IPS DF 6.9 (cell line): Measurements from ENCODE around the gene RAB19.
"Not testable (repeated sequence)": the region's sequence is repeated elsewhere in the genome, so short reads cannot be mapped to it uniquely, and the experiment has no call there.

Experiments used
- DNase-seq: peaks from one replicate; pipeline ENCODE4 v3.0.0-alpha.2; 2013; ENCODE audit warnings: low read depth, low spot score
- H3K27ac ChIP-seq: one replicate; pipeline ENCODE4 v1.5.1; 2013; ENCODE audit warnings: low read length, control low read depth
- H3K27me3 ChIP-seq: 2 replicates; pipeline ENCODE4 v1.6.1; 2013; ENCODE audit warnings: mild to moderate bottlenecking, low read length; ENCODE audit not compliant: control insufficient read depth, insufficient read depth
- H3K36me3 ChIP-seq: 2 replicates; pipeline ENCODE4 v1.6.1; 2013; ENCODE audit warnings: low read length; ENCODE audit not compliant: control insufficient read depth, insufficient read depth
- H3K4me1 ChIP-seq: 2 replicates; pipeline ENCODE4 v1.6.1; 2013; ENCODE audit warnings: low read length; ENCODE audit not compliant: control insufficient read depth, insufficient read depth
- H3K4me3 ChIP-seq: 2 replicates; pipeline ENCODE4 v1.5.1; 2013; ENCODE audit warnings: mild to moderate bottlenecking, low read length
- H3K9me3 ChIP-seq: 2 replicates; pipeline ENCODE4 v1.6.1; 2013; ENCODE audit warnings: low read length, inconsistent platforms; ENCODE audit not compliant: control insufficient read depth, insufficient read depth
- WGBS: extraction: QIAGEN DNeasy Blood & Tissue Kit; methylation state at CpG from one replicate; pipeline ENCODE4 v1.1.7; 2013; ENCODE audit warnings: mixed read lengths, missing lambda C conversion rate; ENCODE audit not compliant: insufficient read length, insufficient coverage; 5-methylcytosine and 5-hydroxymethylcytosine counted together

RAB19 gene

DNA sequence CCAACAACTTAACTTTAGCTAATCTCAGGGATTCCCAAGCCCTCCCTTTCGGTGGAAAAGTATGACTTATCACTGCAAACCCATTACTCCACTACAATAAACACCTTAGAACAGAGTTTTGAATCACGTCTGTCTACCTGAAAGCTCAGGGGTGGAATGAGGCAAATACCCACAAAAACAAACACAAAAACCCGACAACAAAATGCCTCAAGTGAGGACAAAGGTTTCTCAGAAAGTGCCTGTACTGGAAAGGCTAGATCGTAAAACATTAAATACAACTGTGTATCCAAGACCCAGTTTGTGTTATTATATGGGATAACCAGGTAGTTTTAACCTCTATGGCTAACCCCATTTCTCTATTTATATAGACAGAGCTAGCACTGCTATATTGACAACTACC, 49.4 kb downstream of the RAB19 start:
- Histone ChIP-seq H3K4me1 (peaks cover 13% of the 10 kb centered on the region), H3K36me3 (peaks cover 14% of the 10 kb centered on the region; the same call in 1 of the 2 replicates), H3K4me3 (no peak overlapping the region), H3K27ac (no peak overlapping the region), H3K9me3 (no peaks in the 10 kb centered on the region), H3K27me3 (no peaks in the 10 kb centered on the region)
- DNase-seq, result no peak
- no CpG with 5 or more reads among the region's 4 CpGs for WGBS

DNA sequence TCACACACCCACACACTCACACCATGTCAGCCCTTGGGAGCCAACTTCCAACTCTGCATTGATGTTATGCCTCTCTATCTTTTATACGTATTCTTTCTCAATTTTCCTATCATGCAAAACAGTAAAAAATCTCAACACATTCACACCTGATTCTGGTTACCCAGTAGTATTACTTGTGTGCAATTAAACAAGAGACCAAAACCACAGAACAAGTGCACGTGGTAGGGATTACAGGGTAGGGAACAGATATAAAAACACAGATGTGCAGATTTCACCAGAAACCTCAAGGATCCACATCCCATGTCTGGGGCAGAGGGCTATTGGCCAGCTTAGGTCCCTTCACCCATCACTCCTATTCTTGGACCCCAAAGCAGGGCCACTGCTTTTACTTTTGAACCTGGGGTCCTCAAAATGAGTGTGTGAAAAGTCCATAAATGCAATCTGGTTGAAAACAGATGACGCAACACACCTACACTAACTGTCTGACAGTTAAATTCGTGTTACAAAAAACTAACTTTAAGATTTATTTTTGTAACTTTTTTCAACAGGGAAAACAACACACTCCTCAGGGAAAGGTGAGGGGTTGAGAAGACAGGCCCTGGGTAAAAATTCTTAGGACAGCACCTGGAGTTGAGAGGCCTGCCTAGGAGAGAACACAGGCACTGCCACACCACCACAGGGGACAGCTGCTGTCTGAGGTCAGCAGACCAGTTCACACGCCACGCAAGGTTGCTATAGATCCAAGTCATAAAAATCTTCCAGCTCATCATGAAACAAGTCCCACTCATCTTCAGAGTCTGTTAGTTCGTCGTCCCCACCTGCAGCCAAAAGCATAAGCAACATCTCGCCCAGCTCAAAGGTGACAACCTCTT, 50.2 kb downstream of the RAB19 start:
- DNase-seq, H3K9me3 ChIP-seq, H3K27me3 ChIP-seq, H3K27ac ChIP-seq, H3K4me3 ChIP-seq: not testable (repeated sequence)
- Histone ChIP-seq H3K36me3 (peaks cover 17% of the 10 kb centered on the region; the same call in 1 of the 2 replicates), H3K4me1 (peaks cover 13% of the 10 kb centered on the region)
- 100% methylated on average over 1 of the region's 9 CpGs for WGBS

DNA sequence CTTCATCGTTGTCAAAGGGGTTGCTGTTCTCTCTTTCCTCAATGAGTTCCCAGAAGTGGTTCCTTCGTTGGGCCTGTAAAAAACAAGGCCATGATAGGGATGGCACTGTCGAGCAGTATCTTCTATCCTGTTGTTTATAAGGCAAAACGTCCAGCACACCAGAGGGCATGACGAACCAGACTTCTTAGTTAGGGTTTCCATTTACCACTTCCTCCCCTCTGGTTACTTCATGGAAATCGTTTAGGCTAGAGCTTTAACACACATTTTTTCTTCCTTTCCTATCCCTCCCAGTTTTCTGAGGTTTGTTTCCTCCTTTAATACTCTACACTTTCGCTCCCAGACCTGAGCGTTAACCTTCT, 50.8 kb downstream of the RAB19 start:
- WGBS, result no CpG with 5 or more reads among the region's 8 CpGs
- DNase-seq, result no peak
- no peak overlapping the region for H3K4me3 ChIP-seq
- peaks cover 11% of the 10 kb centered on the region for H3K4me1 ChIP-seq
- H3K27ac ChIP-seq, result no peak overlapping the region
- no peaks in the 10 kb centered on the region for H3K9me3 ChIP-seq
- peaks cover 17% of the 10 kb centered on the region; the same call in 1 of the 2 replicates for H3K36me3 ChIP-seq
- no peaks in the 10 kb centered on the region for H3K27me3 ChIP-seq

DNA sequence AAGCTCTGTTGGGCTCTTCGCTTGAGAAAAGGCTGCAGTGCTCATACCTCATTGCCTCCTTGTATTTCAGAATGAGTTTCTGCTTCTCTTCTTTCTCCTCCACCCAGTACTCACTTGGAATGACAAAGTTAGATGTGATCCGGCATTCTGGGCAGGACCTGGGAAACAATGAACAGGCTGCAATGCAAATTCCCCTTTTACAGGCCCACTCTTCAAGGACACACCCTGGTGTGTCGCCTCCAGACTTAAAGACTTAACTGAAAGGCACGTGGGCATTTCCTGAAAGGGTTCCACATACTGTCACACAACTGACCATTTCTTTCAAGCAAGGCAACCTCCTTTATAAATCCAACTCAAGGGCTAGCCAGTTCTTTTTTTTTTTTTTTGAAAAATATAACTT, 51.9 kb downstream of the RAB19 start:
- H3K27me3 ChIP-seq, result no peaks in the 10 kb centered on the region
- peaks cover 11% of the 10 kb centered on the region for H3K4me1 ChIP-seq
- WGBS, result no CpG with 5 or more reads among the region's 4 CpGs
- DNase-seq, result peak; percentile 64
- no peak overlapping the region for H3K27ac ChIP-seq
- H3K4me3 ChIP-seq, result no peak overlapping the region
- peaks cover 20% of the 10 kb centered on the region; the same call in 1 of the 2 replicates for H3K36me3 ChIP-seq
- H3K9me3 ChIP-seq, result no peaks in the 10 kb centered on the region

DNA sequence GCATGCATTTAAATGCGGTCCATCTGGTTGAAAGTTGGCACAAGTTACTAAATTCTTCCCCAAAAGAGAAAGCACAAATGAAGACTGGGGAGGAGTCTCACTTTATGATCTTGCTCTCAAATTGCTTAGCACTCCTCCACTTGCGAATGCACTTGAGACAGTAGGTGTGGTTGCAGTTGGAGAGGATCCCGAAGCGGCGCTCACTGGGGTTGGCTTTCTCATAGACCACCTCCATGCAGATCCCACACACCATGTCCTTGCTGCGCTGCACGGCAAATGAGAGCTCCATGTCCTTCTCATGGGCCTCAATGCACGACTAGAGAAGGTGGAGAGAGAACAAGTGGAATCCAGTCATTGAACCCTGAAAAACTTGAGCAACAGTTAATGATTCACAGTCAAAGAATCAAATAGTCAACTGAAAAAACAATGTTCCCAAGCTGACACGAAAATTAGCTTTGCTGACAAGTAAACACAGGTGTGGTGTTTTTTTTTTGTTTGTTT, 52.7 kb downstream of the RAB19 start:
- Histone ChIP-seq H3K27me3 (no peaks in the 10 kb centered on the region), H3K9me3 (no peaks in the 10 kb centered on the region), H3K4me3 (no peak overlapping the region), H3K4me1 (peaks cover 11% of the 10 kb centered on the region), H3K27ac (no peak overlapping the region), H3K36me3 (peaks cover 20% of the 10 kb centered on the region; the same call in 1 of the 2 replicates)
- DNase-seq, result no peak
- WGBS, result no CpG with 5 or more reads among the region's 9 CpGs

DNA sequence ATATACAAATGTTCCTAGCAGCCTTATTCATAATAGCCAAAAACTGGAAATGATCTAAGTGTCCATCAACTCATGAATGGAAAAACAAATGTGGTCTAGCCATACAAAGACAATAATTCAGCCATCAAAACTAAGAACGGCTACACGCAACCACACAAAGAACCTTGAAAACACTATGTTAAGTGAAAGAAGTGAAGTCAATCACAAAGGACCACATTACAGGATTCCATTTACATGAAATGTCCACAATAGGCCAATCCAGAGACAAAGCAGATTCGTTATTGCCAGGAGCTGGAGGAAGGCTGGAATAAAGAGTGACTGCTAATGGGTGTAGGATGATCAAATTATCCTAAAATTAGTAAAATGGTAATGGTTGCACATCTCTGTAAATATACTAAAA, 54.3 kb downstream of the RAB19 start:
- DNase-seq, result no peak
- Histone ChIP-seq H3K9me3 (no peaks in the 10 kb centered on the region), H3K27me3 (no peaks in the 10 kb centered on the region), H3K36me3 (peaks cover 20% of the 10 kb centered on the region; the same call in 1 of the 2 replicates), H3K4me3 (no peak overlapping the region), H3K4me1 (peaks cover 8% of the 10 kb centered on the region), H3K27ac (no peak overlapping the region)
- no CpG with 5 or more reads among the region's 3 CpGs for WGBS

DNA sequence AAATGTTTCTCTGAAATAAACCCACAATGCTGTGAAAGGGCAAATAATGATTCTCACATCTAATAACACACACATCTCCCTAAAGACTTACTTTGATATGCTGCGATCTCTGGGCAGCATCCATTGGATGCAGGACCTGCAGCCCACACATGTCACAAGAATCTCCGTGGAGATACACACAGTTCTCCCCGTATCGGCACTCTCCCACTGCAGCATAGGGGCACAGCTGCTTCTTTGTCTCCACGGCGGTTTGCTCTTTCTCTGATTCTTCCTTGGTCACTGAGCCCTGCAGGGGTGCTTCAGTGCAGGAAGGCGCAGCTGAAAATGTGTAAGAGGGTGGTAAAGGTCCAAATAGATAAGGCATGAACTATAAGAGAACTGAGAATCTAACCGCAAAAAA, 55.1 kb downstream of the RAB19 start:
- Histone ChIP-seq H3K27me3 (no peaks in the 10 kb centered on the region), H3K4me1 (peaks cover 8% of the 10 kb centered on the region), H3K9me3 (no peaks in the 10 kb centered on the region), H3K36me3 (peaks cover 20% of the 10 kb centered on the region; the same call in 1 of the 2 replicates), H3K27ac (no peak overlapping the region), H3K4me3 (no peak overlapping the region)
- no CpG with 5 or more reads among the region's 8 CpGs for WGBS
- DNase-seq, result no peak

DNA sequence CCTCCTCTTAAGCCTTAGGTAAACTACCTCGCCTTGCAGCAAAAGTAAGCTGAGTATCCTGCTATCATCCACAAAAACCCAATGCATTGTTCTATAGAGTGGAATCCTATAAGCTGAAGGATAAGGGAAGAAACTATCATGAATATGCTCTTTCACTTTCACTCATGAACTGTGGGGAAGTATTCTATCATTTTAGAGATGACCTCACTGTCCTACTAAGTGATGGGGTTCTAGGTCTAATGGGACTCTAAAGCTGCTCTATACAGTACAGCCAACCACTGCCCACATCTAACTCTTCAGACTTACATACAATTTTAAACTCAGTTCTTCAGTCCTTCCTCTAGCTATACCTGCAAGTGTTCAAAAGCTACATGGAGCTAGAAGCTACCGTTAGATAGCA, 59.3 kb downstream of the RAB19 start:
- no CpG with 5 or more reads among the region's 2 CpGs for WGBS
- Histone ChIP-seq H3K9me3 (no peaks in the 10 kb centered on the region), H3K27me3 (no peaks in the 10 kb centered on the region), H3K36me3 (peaks cover 10% of the 10 kb centered on the region; the same call in 1 of the 2 replicates), H3K4me3 (no peak overlapping the region), H3K4me1 (no peaks in the 10 kb centered on the region), H3K27ac (no peak overlapping the region)
- DNase-seq, result no peak

DNA sequence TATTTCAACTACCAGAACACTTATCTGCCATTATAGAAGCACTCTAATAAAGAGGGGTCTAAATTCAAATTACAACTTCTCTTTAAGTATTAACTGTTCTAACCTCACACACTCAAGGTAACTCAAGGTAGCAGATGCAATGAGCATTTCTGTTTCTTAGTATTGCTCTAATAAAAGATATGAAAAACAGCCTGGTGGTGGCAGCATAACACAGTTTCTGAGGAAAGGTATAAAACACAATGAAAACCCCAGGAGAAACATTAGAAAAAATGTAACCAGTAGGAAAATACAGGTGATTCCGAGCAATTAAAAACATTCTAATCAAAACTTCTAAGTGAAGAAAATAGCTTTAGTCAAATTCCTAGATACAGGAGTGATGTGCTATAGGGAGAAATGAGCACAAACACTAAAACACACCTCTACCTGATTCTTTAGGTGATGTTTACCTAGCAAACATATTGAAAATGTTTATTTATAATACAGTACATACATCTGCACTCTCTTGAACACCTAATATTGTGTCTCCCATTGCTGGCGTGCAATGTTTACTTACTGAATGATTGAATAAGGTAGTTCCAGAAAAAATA, 72.0 kb downstream of the RAB19 start:
- no peaks in the 10 kb centered on the region for H3K27me3 ChIP-seq
- no CpG with 5 or more reads among the region's 2 CpGs for whole genome bisulfite sequencing

DNA sequence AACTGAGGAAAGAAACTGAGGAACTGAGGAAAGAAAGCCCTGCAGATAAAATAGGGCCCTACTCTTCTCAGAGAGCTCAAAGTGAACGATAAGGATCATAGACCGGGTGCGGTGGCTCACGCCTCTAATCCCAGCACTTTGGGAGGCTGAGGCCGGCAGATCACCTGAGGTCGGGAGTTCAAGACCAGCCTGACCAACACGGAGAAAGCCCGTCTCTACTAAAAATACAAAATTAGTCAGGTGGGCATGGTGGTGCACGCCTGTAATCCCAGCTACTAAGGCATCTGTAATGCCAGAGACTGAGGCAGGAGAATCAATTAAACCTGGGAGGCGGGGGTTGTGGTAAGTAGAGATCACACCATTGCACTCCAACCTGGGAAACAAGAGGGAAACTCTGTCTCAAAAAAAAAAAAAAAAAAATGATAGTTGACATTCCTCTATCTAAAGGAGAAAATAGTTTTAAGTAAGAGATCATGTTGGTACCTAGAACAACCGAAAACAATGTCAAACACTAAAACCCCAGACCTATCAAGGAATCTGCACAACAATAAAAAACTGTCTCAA, 72.9 kb downstream of the RAB19 start:
- H3K27me3 ChIP-seq, result no peaks in the 10 kb centered on the region
- H3K9me3 ChIP-seq, result no peaks in the 10 kb centered on the region
- H3K27ac ChIP-seq, result no peak overlapping the region
- no CpG with 5 or more reads among the region's 11 CpGs for WGBS
- no peak for DNase-seq
- no peaks in the 10 kb centered on the region for H3K4me1 ChIP-seq
- H3K4me3 ChIP-seq, result no peak overlapping the region
- H3K36me3 ChIP-seq, result no peaks in the 10 kb centered on the region

More for the DNA sequence above, 72.0 kb downstream of the RAB19 start:
- no peak overlapping the region for H3K4me3 ChIP-seq
- no peaks in the 10 kb centered on the region for H3K4me1 ChIP-seq
- H3K36me3 ChIP-seq, result no peaks in the 10 kb centered on the region
- H3K9me3 ChIP-seq, result no peaks in the 10 kb centered on the region
- DNase-seq, result no peak
- H3K27ac ChIP-seq, result no peak overlapping the region
